GM21619 (cell line): Measurements from ENCODE around the gene ERCC2.

Experiments
- ATAC-seq: cut with Tn5 transposase; IDR thresholded peaks from one replicate; pipeline ENCODE4 v1.9.1; 2021; ENCODE audit not compliant: unreplicated experiment

Gene ERCC2

DNA sequence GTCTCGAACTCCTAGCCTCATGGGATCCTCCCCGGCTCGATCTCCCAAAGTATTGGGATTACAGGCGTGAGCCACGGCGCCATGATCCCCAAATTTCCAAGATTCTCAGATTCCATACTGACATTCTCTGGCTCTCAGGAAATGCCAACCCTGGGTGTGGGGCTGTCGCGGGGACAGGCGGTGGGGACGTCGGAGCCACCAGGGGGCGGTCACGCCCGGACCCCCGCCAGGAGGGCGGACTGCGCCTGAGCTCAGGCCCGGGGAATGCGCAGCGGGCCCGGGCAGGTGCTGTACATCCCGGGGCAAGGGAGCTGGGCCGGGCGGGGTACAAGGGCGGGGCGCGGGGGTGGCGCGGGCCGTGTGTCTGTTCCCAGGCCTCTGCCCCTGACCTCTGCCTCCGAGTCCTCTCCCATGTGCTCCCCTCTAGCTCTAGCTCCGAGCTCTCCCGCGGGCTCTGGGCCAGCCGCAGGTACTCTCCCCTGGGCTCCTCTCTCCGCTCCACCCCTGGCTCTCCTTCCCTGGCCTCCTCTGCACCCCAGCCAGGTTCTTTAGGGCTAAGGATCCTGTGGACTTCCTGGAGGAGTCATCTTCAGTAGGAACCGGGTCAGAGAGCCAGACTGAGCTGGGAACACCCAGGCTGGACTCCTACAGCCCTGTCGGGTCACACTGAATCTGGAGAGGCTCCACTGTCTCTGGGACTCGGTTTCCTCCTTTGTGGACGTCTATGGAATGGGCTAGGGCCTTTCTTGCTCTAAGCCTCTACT, 32.1 kb upstream of the ERCC2 start:
- ATAC-seq, result no peak

DNA sequence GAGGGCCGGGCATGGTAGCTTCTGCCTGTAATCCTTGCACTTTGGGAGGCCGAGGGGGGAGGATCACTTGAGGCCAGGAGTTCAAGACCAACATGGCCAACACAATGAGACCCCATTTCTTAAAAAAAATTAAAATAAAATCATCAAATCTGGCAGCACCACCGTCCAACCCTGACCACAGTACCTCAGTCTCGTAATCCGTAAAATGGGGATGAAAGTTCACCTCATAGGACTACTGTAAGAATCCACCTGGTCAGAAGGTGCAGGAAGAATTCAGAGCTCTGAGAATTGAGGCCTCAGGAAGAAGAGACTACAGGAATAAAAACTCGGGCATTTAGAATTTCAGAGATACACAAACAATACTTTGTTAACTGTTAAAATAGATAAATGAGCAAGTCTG, 31.4 kb upstream of the ERCC2 start:
- ATAC-seq, result no peak

DNA sequence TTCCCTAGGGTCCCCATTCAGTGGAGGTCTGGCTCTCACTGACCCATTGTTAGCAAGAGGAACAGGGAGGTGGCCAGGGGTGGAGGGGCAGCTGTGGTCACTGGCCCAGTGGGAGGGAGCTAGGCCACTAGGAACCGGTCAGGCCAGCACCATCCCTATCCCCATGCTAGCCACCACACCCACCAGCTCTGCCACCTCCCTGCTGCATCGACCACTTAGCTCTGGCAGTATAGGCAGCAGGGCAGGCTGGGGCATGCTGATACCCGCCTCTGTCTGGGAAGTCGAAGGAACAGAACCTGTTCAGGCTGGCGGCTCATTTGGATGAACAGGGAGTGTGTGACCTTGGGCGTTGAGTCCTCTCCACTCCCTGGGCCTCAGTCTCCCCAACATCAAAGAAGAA, 29.8 kb upstream of the ERCC2 start:
- no peak for ATAC-seq

DNA sequence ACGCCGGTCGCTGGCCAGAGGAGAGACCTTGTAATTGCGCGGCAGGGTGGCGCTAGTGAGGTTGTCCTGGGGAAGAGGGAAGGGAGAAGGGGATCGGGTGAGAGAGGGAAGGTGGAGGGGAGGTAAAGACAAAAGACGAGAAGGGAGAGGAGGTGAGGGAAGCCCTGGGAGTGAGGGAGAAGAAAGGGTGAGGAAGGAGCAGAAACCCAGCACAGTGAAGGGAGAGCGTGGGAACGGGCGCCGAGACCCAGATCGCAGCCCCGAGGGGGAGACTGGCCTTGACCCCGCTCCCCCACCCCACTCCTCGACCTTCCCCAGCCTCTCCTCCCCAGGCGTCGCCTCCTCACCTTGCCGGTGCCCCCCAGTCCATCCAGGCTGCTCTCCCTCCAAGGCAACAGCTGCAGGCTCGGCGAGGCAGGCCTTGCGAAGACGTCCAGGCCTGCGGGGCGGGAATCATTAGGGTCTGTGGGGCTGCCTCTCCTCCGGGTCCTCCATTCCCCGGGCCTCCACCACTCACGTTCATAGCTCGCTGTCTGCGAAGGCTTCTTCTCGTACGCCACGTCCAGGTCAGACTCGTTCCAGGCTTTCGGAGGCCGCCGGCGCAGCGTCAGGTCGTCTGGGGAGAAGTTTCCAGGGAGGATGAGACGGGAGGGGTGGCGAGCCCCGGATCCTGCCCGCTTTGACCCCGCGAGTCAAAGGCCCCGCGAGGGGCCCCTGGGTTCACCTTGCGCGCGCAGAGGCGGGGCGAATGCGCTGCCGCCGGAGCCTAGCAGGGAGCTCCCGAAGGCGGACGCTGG, 25.6 kb upstream of the ERCC2 start:
- no peak for ATAC-seq

DNA sequence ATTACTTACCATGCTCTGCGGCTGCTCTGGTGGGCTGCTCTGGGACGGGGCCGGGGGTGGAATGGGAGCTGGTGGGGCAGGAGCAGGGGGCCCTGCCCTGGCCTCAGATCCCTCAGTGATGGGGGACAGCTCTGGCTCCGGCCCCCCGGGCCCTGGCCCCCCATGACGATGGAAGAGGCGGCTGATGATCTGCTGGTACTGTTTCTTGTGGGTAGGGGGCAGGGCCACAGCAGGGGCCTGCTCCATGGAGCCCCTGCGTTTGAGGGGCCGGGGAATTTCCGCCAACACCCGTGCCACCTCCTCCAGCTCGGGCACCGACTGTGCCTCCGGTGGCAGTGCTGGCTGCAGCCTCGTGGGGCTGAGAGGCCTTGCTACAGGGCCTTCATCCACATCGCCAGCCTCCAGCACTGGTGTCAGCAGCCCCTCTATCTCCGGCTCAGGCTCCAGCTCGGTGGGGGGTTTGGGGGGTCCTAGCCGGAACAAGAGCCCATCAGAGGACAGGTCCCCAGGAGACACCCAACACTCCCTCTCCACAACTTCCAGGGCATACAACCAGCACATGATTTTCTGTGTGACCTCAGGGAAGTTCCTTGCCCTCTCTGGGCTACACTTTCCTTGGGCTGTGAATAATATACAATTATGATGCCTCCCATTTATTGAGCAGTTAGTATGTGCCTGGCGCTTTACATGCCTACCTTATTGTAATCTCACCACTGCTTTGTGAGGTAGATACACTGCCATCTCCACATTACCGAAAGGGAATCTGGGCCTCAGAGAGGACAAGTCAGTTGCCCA, 21.7 kb upstream of the ERCC2 start:
- no peak for ATAC-seq

DNA sequence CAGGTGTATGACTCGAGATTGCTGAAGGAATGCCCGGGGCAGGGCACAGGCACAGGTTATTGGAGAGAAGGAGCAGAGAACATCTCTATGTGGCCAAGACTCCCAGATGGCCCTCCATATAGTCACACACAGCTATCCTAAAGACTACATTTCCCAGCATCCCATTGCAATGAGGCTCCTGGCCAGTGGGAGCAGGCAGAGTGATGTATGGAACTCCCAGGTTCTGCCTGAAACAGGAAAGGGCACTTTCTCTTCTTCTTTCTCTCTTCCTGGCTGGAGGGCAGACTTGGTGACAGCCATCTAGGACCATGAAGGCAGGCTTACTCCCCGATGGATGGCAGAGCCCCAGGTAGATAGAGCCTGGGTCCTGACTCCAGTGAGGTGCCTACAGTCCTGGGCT, 21.0 kb upstream of the ERCC2 start:
- ATAC-seq, result no peak

DNA sequence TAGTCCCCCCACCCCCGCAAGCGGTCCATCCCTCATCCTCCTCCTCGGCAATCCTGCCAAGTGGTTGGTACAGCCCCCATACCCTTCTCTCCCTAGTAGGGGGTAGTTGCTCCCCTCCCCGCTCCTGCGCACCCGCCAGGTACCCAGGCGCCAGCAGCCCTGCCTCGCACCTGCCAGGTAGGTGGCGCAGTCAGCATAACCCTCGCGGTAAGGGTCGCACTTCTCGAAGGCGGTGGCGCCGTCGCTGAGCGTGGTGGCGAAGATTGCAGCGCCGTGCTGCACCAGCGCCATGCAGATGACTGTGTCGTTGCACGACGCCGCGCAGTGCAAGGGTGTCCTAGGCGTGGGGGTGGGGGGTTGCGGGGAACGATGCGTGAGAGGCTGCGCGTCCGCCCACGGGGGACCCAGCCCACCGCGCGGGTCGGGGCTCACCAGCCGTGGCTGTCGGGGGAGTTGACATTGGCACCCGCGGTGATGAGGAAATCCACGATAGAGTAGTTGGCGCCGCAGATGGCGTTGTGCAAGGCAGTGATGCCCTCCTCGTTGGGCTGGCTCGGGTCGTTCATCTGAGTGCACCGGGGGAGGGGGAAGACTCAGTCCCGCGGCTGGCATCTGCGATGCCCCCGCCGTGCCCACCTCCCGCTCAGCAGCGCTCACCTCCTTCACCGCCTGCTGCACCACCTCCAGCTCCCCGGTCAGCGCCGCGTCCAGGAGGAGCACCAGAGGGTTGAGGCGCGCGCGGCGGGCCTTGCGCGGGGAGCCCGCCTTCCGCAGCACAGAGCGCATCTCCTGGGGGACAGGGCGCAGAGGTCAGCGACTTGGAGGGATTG, 15.2 kb upstream of the ERCC2 start:
- no peak for ATAC-seq

DNA sequence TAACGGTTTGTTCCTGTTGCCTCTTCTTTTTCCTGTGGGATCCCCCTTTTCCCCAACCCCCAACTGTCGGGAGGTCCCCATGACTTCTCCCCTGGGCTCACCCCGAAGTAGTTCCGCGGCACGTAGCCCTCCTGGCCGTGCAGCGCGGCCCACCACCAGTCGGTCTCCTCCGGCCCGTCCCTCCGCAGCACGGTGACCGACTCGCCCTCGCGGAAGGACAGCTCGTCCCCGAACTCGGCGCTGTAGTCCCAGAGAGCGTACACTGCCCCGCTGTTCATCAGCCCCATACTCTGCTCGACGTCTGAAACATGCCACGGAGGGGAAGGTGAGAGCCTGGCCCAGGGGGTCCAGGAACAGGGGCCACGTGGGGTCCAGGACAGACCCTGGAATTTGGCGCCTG, 12.1 kb upstream of the ERCC2 start:
- ATAC-seq, result no peak

DNA sequence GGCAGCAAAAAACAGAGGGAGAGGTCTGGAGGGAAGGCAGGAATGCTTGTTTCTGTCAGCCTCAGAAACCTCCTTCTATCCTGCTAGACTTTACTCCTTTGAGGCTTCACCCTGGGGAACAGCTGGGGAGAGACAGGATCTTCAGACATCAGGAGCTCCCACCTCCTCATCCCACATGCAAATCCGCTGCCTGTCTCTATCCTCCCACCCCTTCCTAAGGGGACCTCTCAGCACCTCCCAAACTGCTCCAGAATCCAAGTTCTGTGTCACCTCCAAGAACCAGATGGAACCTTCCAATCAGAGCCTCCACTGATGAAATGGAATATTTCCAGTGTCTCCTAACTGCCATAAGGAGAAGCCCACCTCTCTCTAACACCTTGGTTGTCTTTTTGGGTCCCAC, 9.7 kb upstream of the ERCC2 start:
- no peak for ATAC-seq

DNA sequence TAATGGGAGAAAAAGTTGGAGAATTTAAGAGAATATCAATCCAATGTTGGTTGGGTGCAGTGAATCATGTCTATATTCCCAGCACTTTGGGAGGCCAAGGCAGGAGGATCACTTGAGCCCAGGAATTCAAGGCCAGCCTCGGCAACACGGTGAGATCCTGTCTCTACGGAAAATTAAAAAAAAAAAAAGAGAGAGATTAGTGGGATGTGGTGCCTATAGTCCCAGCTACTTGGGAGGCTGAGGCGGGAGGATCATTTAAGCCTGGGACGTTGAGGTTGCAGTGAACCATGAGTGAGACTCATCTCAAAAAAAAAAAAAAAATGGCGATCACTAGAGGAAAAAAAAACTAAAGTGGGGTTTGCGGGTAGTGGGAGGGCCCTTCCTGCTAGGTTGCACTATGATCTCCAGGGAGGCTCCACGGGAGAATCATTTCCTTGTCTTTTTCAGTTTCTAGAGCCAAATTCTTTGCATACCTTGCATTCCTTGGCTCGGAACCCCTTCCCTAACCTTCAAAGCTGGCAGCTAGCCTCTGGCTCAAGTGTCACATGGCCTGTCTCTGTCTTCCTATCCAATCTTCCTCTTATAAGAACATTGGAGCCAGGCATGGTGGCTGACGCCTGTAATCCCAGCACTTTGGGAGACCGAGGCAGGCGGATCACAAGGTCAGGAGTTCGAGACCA, 5.8 kb upstream of the ERCC2 start:
- no peak for ATAC-seq

DNA sequence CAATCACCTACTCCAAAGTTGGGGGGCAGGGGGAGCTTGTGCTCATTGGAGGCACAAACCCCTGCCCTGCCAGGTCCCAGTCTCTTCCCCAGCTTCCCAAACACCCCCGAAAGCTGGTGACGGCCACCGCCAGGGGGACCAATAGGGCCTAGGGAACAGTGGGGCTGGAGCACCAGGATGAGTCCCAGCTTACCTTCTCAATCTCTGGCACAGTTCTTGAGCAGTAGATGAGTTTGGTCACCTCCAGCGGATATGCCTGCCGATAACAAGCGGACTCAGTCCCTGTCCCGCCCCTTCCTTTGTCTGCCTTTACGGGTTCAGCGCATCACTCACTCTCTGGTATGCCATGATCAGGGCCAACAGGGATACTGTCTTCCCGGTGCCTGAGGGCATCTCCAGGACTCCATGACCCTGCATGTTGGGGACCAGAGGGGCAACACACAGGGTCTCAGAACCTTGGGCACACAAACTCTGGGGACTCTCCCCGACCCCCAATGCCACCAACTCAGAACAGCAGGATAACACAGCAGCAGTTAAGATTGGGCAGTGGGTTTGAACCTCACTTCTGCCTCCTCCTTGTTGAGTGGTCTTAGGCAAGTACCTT, 1.5 kb downstream of the ERCC2 start:
- ATAC-seq, result no peak

DNA sequence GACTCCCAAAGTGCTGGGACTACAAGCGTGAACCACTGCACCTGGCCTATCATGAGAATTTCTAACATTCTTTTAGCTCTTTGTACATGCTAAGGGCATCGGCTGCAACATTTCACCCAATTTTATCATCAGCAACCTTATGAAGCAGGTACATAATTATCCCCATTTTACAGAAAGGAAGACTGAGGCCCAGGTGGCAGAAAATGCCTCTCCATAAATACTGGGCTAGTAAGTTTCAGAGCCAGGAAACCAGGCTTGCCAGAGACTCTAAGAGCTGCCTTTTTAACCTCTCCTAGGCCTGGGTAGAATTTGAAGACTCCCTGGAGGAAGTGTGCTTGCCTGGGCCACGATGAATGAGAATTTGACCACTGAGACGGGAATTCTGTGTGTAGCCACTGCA, 2.2 kb downstream of the ERCC2 start:
- ATAC-seq, result no peak

DNA sequence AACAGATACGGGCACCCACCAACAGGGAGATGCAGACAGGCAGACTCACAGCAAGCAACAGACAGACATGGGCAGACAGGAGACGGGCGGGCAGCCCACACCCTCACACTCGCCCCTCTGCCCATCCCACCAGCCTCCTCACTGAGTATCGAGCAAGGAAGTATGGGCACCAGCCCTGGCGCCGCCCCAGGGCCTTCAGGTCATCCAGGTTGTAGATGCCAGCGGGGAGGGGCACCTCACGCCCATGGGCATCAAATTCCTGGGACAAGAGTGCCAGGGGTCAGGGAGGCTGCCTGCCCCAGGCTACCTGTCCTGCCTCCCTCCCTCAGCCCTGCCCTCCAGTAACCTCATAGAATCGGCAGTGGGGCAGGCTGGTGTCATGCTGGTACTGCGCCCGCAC, 5.7 kb downstream of the ERCC2 start:
- no peak for ATAC-seq

DNA sequence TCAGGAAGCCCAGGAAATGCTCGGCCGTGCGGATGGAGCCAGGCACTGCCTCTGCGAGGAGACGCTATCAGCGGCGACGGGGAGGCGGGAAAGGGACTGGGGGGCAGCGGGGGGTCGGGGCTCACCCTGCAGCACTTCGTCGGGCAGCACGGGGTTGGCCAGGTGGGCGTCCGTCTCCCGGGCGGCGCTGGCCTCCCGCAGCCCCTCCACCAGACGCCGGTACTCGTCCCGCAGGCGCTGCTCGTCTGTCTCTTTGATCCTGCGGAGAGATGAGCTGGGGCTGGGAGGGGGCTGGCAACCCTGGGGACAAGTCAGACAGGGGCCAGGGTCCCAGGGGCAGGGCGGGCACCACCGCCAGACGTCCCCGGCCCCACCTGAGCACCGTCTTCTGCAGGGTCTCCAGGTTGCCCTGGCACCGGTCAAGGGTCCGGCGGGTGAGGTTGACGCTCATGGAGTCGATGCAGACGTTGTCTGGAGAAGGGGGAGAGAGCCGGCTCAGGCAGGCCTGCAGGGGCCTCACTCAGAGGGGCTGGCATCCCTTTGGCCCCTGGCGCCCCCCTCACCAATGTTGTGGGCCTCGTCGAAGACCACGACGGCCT, 6.4 kb downstream of the ERCC2 start:
- no peak for ATAC-seq

DNA sequence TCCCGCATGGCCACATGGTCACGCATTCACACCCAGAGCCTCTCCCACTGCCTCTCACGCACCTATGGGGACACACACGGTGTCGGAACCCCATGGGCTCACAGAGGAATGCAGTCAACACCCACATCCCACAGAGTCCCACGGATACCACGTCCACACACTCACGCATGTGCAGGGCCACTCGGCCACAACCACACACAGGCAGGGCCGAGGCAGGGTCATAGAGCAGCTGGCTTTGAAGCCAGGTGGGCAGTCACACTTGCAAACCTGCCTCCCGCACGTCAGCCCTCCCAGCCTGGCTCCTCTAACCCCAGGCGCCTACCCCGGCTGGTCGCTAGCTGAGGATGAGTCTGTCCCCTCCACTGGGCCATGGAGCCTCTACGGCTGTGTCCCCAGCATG, 8.1 kb downstream of the ERCC2 start:
- ATAC-seq, result no peak

DNA sequence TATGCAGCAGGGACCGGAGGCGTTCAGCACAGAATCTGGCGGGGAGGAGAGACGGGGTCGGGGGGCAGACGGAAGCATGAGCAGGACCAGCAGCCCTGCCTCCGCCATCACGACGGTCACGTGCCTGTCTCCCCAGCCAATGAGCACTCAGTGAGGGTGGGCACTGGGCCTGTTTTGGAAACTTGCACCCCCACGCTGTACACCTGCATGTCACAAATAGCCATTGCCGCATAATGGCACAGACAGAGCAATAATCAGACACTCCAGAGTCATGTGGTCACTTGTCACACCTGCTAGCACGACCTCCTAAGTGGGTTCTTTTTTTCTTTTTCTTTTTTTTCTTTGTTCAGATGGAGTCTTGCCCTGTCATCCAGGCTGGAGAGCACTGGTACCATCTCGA, 8.8 kb downstream of the ERCC2 start:
- ATAC-seq, result no peak

DNA sequence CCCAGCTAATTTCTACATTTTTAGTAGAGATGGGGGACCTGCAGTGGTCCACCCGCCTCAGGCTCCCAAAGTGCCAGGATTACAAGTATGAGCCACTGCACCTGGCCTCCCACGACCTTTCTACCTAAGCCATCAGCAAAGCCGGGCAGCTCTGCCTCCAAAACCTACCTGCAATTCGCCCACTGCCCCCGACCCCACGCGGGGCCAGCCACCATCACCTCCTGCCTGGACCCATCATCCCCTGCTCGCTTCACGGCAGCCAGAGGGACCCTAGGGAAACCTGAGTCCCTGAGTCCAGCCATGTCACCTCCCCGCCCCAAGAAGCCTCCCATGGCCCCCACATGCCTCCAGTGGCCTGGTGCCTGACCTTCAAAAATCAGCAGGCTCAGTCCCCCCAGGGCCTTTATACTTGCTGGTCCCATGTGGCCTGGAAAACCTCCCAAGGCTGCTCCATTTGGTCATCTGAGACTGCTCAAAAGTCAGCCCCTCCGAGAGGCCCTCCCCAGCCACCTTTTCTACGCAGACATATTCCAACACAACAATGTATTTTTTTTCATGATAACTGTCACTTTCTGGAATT, 12.1 kb downstream of the ERCC2 start:
- no peak for ATAC-seq

DNA sequence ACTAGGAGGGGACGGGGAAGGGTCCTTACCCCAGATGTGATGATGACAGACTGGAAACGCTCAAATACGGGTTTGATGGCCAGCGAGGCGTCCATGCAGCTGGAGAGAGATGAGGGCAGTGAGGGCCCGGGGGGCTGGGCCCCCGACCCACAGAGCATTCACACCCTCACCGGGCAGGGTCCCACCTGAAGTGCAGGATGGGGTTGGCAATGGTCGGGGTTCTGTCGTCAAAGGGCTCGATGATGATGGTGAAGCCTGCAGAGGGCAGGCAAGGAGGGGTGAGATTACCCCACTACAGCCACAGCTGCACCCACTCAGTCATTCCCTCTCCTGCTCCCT, 13.0 kb downstream of the ERCC2 start:
- ATAC-seq, result no peak

DNA sequence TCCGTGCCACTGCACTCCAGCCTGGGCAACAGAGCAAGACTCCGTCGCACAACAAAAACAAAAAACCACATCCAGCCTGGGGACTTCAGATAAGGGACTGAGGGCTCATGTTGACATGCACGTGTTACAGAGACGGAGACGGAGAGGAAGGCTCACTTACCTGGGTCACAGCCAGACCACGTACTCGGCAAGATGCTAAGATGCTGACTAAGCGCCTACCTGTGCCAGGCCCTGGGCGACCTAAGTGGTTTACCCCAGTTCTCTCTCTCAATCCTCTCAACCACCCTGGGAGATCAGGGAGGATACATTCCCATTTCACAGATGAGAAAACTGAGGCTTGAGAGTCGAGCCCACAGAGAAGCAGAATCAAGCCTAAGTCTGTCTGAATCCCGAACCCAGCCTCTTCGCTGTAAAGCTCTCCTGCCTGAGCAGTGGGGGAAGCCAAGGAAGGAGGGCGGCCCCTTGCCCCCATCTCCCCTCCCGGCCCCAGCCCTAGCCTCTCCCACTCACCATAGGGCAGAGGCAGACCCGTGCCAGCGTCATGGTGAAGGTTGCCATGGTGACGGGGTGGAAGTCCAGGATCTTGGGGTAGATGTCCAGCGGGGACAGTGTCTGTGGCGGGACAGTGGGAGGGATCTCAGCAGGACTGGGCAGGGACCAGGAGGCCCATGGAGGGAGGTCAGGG, 13.5 kb downstream of the ERCC2 start:
- ATAC-seq, result no peak
